ENCODE measurements around the gene TMEM255A.
"Not testable (repeated sequence)": the region's sequence is repeated elsewhere in the genome, so short reads cannot be mapped to it uniquely, and the experiment has no call there.

GRCh38 chrX:120344566-120344965 is 33.3 kb upstream of the TMEM255A start:
- TF ChIP-seq POLR2A (IDR thresholded peaks at IDR 0.05); CTCF (IDR thresholded peaks at IDR 0.05); POLR2AphosphoS5 (IDR thresholded peaks at IDR 0.05; ENCODE audit: insufficient read depth in 1 of 2, low read depth in 1 of 2): not testable (repeated sequence)

Data from vagina (tissue), 2 donors.